ENCODE results near the gene PRPS2.

PRPS2 gene

DNA sequence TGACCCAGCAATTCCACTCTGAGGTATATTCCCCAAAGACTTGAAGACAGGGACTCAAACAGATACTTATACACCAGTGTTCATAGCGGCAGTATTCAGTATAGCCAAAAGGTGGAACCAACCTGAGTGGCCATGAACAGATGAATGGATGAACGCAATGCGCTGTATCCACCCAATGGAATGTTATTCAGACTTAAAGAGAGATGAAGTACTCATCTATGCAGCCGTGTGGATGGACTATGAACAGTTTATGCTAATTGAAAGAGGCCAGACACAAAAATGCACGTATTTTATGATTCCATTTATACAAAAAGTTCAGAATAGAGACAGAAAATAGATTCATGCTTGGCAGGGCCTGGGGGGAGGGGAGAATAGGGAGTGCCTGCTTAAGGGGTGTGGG is 26.3 kb downstream of the PRPS2 start:
- no peak for DNase-seq

DNA sequence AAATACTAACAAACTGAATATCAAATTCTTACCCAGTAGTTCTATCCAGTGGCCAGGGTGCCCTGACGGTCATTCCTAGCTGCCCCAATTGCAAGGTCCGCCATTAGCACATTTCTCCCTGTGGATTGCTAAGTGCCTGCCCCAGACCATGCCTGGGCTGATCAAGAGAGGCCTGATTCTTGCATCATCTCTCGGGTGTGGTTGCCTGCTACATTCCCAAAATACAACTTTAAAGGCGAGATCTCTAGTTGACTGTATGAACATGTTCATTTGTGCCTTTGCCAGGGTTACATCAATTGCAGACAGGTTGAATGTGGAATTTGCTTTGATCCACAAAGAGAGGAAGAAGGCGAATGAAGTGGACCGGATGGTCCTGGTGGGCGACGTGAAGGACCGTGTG is 28.0 kb downstream of the PRPS2 start:
- no peak for DNase-seq

DNA sequence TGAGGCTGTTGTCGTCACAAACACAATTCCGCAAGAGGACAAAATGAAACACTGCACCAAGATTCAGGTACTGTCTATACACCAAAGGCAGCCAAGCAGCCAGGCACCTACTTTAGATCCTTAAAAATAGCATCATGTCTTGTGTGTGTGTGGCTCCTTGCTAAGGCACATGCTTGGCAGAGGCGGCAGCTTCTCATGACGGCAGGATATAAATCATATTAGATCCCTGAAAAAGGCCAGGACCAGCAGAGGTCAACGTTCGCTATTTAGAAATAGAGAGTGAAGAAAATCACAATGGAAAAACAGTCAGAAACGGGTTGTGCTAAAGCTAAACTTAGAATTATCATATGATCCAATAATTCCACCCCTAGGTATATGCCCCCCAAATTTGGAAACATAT is 29.5 kb downstream of the PRPS2 start:
- DNase-seq, result no peak

DNA sequence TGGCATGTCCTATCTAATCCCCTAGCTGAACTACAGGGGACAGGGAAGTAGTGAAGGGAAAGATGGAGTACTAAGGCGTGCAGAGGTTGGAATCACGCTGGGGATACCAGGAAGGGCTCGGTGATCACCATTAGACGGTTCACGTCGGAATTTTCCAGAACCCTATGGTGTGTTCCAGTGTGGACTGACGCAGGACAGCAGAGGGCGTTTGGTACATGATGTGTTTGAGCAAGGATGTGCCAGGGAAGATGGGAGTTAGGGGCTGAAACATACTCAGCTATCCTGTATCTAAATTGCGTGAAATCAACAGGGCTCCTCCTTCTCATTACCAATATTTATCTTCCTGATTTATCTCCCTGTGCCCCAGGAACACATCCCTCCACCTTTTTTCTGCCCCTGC is 33.7 kb downstream of the PRPS2 start:
- DNase-seq, result no peak

DNA sequence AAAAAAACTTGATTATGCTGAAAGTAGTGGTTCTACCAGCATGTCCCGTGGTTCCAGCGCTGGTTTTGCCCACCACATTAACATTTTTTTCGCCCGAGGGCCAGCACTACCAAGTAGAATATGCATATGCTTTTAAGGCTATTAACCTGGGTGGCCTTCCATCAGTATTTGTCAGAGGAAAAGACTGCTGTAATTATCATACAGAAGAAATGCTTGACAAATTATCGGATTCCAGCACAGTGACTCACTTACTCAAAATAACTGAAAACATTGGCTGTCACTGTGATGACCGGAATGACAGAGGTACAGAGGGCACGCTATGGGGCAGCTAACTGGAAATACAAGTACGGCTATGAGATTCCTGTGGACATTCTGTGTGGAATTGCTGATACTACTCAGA is 34.6 kb downstream of the PRPS2 start:
- no peak for DNase-seq

DNA sequence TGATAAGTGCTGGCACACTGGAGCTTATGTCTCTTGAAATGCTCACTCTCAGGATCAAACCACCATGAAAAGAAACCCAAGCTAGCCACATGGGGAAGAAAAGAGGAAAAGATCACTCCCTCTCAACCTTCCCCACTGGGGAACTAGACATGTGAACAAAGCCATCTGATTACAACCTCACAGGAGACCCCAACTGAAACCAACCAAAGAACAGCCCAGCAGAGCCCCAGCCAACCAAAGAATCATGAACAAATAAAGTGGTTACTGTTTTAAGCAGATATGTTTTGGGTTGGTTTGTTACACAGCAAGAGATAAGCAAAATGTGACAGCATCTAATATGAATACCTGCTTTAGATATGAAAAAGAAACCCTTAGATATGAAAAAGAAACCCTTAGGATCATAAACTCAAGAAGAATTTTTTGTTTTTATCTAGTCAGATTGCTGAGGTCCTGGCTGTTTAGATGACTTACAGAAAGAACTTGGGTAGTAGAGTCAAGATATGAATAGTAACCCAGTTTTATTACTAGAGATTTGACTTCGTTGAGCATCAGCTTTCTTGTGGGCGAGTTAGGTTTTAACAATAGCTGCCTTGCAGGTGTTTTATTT is 52.0 kb downstream of the PRPS2 start:
- no peak for DNase-seq

DNA sequence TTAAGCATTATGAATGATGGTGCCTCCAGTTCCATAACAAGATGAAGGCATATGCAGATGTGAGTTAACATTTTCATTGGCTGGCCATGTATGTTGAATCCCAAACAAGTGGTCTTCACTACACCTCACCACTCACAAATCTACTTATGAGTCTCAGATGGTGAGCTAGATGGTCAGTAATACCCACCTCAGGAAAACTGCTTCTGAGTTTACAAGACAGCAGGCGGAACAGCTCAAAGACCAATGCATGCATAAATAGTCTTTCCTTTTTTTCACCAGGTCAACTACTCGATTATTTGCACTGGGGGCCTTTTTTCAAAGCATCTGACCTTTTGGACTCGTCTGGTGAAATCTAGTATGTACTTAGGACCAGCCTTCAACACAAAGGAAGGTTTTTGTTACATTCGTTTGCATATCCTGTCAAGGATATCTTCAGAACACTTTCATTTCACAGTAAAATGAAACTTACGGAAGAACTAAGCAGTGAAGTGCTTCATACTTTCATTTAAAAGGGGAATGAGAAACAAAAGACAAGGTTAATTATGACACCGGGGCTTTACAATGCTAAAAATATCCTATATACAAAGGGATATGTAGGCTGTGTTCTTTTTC is 52.6 kb downstream of the PRPS2 start:
- no peak for DNase-seq

DNA sequence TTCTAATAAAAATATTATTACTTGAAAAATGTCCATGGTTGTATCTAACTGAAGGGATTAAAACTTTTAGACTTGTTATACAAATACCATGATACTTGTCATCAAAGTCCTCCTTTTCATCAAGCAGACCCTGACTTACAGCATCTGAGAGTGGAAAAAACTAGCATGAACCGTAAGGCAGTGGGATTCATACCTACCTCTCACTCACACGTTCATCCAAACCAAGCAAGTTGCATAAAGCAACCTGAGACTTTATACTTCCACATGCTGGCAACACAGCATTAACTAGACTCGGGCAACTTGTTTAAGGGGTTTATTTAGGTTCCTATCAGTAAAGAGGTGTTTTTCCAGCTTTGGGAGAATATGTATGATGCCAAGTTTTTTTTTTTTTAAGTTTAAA is 53.1 kb downstream of the PRPS2 start:
- no peak for DNase-seq

DNA sequence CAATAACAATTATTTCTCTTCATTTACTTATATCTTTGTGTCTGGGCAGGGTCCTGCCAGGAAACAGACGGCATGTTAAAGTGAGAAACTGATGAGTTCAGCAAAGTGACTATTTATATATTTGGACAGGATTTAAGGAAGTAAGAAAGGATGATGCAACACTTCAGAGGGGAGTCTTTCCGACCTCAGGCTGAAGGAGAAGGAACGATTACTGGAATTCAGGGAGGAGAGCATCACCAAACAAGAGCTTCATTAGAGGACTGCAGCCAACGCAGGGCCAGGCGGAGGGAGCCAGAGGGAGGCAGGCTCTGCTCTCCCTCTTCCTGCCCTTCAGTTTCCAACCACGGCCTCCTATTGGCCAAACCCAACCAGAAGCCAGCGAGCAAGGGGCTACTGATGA is 74.1 kb downstream of the PRPS2 start:
- no peak for DNase-seq

DNA sequence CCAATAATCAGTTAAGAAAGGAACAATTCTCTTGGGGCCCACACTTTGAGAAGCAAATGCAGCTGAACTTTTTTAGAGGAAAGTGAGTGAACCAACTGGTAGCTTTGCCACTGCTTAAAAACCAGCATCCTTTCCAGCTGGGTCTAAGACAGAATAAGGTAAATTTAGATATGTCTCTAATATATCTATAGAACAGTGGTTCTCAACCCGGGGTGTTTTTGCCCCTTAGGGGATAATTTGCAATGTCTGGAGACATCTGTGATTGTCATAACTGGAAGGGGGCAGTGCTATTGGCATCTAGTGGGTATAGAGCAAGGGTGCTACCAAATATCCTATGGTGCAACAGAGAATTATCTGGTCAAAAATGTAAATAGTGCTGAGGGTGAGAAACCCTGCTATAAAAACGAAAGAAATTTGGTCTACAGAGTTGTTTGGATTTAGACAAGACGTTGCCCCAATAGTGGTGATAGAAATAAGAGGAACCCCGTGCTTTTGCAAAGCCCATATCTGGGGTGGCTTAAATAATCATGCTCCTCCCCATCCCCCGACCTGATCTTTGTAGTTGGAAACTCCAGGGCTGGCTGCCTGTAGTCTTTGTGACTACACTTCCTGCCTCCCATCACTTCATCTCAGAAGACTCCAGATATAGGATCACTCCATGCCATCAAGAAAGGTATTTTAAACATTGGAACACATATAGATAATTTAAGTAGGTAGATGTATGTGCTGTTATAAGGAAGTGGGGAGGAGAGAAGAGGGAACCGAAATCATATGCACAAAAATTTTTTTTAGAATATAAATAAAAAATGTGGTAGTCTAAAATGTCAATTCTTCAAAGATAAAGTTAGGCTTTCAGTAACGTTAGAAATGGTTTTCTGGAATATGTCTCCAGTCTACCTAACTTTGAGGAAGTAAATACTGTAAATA is 75.5 kb downstream of the PRPS2 start, which contains the start of gene TLR7:
Gene TLR7, plus strand, starts transcription at position 622 of the 927 bp plus-strand sequence. CDS start 507 bp downstream, outside the sequence.
- DNase-seq, result no peak

DNA sequence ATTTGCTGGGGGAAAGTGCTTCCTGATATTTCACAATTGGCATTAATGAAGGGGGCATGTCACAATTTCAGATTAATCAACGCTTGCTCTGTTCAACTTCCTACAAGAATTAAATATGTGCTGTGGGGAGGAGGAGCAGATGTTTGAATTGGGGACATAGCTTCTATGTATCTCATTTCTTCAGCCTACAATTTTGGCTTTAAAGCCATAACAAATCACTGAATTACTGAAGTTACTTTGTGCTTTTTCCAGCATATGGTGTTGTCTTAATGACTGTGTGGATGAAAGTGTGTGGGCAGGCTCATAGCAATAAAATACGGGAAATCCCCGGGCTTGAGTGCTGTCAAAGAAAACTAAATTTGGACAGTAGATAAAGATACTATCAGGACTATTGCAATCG is 76.5 kb downstream of the PRPS2 start:
- DNase-seq, result no peak

DNA sequence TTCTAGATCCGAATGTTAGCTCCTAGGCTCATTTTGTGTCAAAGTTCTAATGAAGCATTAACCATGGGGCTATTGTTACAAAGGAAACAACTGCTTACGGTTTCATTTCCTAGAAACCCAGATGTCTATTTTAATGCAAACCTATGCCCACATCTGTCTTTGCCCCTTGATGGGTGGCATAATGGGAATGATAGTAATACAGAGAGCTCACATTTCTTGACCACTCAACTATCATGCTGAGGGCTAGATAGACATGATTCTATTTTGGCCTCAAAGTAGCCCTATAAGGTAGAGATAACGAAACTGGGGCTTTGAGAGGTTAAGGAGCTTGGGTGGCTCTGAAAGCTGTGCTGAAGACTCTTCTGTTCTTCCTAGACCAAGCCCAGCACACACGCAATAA is 77.5 kb downstream of the PRPS2 start:
- no peak for DNase-seq

DNA sequence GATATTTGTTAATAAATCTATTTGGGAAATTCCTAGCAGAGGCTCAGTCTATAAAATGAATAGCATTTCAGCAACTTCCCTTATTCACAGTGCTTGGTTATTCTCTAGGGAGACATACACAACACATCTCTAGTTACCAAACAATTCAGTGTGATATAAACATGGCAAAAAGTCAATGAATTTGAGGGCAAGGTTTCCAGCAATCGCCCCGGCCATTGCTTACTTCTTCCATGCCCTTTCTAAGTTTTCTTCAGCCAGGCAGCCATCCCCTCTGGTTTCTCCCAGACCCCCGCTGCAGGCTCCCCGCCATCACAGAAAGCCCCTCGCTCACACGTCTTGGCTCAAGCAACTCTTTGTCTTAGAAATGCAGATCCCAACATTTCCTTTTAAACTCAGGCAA is 80.0 kb downstream of the PRPS2 start:
- no peak for DNase-seq

DNA sequence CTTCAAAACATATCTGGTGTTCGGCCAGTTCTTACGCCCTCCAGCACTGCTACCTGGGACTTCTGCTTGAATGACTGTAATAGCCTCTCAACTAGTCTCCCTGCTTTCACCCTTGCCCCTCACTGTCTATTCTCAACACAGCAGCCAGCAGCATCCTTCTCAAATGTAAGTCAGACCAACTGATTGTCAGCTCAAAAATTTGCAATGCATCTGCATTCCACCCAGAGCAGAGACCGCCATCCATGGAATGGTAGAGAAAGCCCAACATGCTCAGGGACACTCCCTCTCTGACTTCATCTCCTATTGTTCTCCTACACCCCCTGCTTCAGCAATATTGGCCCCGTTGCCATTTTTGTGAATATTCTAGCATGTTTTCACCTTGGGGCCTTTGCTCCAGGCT is 81.5 kb downstream of the PRPS2 start:
- DNase-seq, result no peak

Measured in activated CD8-positive, alpha-beta memory T cell treated with anti-CD3 and anti-CD28 coated beads for 24 hours (primary cell).